ENCODE measurements around the gene TCF7L1. TPM values are rescaled to one million over a fixed set of nuclear protein-coding genes. Genes with fewer than 3 reads are reported as not detected.
"Not testable (repeated sequence)": the region's sequence is repeated elsewhere in the genome, so short reads cannot be mapped to it uniquely, and the experiment has no call there.

TCF7L1 gene
- total RNA-seq, 4 donors from 2014 or later = 2.1 to 14.0 (median 3.9) TPM

DNA sequence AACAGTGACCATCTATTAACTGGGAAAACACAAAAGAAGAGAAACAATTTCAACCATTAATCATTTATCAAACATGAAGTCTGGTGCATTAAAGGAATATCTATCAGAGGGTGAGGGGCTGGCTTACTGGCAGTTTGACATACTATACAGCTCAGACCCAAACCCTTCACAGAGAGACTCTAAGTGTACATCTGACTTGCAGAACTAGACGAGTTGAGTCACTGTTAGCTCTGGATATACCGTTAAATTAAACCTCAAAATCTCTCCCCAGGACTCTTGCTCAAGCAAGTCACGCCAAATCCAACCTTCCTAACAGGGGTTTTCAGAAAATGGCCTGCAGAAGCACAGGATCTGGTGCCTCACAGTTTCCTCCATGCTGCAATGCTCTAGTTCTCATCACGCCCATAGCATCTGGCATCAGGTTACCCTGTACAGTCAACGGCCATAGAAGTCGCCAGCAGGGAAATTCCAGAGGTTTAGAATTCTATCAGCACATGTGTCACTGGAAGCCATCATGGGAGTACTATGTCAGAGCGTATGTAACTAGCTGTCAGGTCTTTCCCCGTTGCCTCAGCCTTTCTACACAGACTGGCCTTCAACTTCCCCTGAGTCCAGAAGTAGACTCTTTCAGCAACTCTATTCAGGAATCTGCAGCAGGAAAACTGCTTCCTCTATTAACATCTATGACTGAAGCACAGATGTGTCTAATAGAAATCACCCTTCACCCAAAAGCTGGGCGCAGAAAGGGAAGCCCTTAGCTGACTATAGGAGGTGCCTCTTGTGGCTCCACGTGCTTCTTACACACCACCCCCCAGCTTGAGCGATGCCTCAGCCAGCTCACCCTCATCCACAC, 185.3 kb downstream of the TCF7L1 start:
- no peak for ATAC-seq (ENCODE audit: low FRiP score)
- TF ChIP-seq, protein P1, sequence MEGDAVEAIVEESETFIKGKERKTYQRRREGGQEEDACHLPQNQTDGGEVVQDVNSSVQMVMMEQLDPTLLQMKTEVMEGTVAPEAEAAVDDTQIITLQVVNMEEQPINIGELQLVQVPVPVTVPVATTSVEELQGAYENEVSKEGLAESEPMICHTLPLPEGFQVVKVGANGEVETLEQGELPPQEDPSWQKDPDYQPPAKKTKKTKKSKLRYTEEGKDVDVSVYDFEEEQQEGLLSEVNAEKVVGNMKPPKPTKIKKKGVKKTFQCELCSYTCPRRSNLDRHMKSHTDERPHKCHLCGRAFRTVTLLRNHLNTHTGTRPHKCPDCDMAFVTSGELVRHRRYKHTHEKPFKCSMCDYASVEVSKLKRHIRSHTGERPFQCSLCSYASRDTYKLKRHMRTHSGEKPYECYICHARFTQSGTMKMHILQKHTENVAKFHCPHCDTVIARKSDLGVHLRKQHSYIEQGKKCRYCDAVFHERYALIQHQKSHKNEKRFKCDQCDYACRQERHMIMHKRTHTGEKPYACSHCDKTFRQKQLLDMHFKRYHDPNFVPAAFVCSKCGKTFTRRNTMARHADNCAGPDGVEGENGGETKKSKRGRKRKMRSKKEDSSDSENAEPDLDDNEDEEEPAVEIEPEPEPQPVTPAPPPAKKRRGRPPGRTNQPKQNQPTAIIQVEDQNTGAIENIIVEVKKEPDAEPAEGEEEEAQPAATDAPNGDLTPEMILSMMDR (IDR thresholded peaks at IDR 0.05) = no peak
- no peak for DNase-seq (ENCODE audit: low spot score)

DNA sequence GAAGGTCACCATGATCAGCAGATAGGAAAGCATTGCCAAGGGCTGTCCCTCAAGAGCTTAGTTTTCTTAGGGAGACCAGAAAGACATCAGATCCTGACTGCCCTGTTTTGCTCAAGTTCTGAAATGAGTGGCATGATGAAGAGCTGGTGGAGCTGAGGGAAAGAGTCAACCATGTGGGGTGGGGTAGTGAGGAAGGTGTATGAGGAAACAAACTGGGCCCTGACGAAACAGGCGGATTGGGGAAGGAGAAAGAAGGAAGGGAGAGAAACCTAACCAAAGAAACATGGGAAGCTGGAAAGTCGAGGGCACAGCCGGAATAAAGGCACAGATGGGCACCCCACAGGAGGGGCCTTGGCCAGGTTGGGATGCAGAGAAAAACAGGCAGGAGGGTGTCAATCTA, 186.6 kb downstream of the TCF7L1 start:
- TF ChIP-seq, protein P1 (IDR thresholded peaks at IDR 0.05) = no peak
- no peak for DNase-seq (ENCODE audit: low spot score)
- no peak for ATAC-seq (ENCODE audit: low FRiP score)

DNA sequence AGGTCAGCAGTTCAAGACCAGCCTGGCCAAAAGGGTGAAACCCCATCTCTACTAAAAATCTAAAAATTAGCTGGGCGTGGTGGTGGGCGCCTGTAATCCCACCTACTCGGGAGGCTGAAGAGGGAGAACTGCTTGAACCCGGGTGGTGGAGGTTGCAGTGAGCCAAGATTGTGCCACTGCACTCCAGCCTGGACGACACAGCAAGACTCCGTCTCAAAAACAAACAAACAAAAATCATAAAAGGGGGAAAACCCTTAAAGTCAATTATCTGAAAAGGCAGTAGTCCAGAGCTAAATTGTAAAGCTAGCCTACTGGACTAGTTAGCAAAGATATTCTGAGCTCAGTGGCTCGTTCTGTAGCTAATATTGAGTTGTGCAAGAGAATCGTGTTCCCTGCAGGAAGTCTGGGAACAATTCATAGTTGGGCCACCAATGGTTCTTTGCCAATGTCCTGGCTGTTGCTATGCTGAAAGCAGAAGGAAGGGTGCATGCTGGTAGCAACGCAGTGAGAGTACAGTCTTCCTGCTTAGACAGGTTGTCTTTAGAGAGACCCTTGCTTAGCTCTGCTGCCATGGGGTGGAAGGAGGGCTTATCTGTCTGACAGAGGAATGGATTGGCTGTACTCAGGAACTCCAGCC, 190.3 kb downstream of the TCF7L1 start:
- TF ChIP-seq, protein P1 (IDR thresholded peaks at IDR 0.05) = no peak
- DNase-seq (ENCODE audit: low spot score) (no peak), ATAC-seq (ENCODE audit: low FRiP score) (no peak)

DNA sequence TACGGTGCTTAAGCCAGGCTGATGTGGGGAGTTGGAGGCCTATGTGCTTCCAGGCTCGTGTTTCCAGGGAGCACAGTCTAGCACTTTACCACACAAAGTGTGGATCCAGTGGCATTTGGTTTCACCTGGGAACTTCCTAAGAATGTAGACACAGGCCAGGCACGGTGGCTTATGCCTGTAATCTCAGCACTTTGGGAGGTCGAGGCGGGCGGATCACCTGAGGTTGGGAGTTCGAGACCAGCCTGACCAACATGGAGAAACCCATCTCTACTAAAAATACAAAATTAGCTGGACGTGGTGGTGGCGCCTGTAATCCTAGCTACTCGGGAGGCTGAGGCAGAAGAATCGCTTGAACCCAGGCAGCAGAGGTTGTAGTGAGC, 190.8 kb downstream of the TCF7L1 start:
- DNase-seq (ENCODE audit: low spot score); ATAC-seq (ENCODE audit: low FRiP score): not testable (repeated sequence)

DNA sequence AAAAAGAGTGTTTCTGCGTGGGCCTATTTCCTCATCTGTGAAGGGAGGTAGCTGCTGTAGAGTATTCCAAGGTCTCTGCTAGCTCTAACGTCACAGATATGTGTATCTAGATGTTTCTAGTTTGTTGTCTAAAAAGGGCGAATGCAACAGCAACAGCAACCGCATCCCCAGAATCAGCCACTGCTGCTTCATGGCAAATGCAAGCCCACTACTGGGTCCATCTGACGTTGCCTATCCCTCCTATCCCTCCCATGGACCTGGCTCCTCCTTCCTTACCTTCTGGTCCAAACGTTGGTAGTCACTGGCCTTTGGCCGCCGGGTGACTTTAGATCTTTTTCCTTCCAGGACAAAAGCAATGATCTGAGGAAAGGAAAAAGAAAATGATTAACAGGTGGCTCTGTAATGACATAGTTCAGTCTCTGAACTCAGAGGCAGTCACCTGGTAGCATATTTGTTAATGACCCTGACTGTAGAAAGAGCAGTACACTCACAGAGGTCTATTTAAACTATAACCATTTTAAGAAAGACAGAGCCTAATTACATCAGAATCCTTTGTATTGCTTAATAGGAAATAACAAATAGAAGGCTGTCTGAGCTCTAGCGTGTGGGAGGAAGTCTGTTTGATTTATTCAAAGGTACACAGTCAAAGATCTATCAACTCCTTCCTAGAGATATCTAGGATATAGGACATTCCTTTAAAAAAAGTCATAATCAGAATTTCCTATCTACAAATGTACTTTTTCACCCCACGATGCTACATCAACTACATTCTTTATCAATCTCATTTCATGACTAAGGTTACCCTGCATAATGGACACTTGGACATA, 191.7 kb downstream of the TCF7L1 start:
- no peak for DNase-seq (ENCODE audit: low spot score)
- no peak for ATAC-seq (ENCODE audit: low FRiP score)
- TF ChIP-seq, protein P1 (IDR thresholded peaks at IDR 0.05) = no peak

DNA sequence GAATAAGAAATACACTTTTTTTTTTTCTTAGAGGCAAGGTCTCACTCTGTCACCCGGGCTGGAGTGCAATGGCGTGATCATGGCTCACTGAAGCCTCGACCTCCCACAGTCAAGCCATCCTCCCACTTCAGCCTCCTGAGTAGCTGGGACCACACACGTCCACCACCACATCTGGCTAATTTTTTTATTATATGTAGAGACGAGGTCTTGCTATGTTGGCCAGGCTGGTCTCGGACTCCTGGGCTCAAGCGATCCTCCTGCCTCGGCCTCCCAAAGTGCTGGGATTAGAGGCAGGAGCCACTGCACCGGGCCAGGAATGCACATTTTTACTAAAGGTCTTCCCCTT, 192.2 kb downstream of the TCF7L1 start:
- no peak for DNase-seq (ENCODE audit: low spot score)
- TF ChIP-seq, protein P1 (IDR thresholded peaks at IDR 0.05) = no peak
- ATAC-seq (ENCODE audit: low FRiP score) = no peak

DNA sequence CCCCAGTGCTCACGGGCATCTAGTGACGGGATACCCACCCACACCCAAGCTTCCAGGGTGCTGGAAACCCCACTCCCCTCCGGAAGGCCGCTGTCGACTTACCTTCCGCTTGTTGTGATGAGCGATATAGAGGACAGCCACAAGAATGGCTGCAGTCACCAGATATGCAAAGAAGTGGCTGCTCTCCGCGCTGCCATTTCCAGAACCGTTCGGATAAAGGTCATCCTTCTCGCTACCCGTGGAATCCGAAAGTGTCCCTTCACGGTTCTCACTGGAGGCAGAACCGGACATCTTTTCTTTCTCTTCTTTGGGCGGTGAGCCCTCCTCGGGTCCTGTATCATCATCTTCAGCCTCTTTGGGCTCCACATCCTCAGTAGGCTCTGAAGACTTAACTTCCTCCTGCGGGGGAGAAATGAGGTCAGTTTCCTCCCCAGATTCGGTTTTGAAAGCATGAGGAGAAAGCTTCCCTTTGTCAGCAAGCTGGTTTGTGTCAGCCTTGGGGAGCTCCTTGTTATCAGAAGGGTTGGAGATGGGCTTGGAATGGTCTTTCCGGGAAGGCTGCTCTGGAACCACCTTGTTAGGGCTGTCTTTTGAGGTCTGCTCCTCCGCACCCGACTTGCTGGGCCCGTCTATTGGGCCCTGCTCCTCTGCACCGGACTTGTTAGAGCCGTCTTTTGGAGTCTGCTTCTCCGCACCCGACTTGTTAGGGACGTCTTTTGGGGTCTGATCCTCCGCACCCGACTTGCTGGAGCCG, 193.4 kb downstream of the TCF7L1 start:
- DNase-seq (ENCODE audit: low spot score) (no peak), ATAC-seq (ENCODE audit: low FRiP score) (no peak)
- TF ChIP-seq, protein P1 (IDR thresholded peaks at IDR 0.05) = no peak
